Measurements from ENCODE around the gene FAM210B. TPM values are rescaled to one million over a fixed set of nuclear protein-coding genes. Genes with fewer than 3 reads are reported as not detected.

The FAM210B gene
- total and polyA plus RNA-seq, 11 donors: 32.6 to 69.8 (median 56.2) TPM

DNA sequence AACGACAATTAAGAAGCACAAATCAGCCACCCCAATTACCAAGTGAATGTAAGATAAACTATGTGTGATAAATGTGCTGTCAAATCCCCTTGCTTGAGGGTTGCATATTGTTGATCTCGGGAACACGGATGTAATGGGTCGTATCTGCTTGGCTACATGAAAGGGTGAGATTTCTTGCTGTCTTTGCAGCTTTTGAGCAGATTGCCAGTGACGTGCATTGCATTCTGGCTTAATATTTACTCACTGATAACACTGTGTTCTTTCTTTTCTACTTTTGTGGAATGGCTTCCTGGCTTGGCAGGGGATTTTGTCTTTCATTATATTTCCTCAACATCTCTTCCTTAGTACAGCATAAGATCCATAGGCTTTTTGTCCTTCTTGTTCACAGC, 10.5 kb upstream of the FAM210B start:
- Histone ChIP-seq H3K4me3 (no peak overlapping the region), H3K27ac (no peak overlapping the region), H3K4me1 (peaks cover 0 to 8% (median 1%) of the 10 kb centered on the region in 12 donors), H3K27me3 (peaks cover 0 to 37% (median 17%) of the 10 kb centered on the region in 9 donors), H3K36me3 (no peaks in the 10 kb centered on the region), H3K9me3 (no peaks in the 10 kb centered on the region)
- 12 to 18% (median 14%) methylated on average over 5 of the region's 5 CpGs for WGBS, 4 donors
- TF ChIP-seq POLR2A (IDR thresholded peaks at IDR 0.05): no peak
- TF ChIP-seq, protein P1, sequence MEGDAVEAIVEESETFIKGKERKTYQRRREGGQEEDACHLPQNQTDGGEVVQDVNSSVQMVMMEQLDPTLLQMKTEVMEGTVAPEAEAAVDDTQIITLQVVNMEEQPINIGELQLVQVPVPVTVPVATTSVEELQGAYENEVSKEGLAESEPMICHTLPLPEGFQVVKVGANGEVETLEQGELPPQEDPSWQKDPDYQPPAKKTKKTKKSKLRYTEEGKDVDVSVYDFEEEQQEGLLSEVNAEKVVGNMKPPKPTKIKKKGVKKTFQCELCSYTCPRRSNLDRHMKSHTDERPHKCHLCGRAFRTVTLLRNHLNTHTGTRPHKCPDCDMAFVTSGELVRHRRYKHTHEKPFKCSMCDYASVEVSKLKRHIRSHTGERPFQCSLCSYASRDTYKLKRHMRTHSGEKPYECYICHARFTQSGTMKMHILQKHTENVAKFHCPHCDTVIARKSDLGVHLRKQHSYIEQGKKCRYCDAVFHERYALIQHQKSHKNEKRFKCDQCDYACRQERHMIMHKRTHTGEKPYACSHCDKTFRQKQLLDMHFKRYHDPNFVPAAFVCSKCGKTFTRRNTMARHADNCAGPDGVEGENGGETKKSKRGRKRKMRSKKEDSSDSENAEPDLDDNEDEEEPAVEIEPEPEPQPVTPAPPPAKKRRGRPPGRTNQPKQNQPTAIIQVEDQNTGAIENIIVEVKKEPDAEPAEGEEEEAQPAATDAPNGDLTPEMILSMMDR (IDR thresholded peaks at IDR 0.05): no peak
- ATAC-seq (no peak), DNase-seq (no peak)
- intact Hi-C loops (cut with DNase I): loop anchor here in 3 of 10 donors (10.0 kb wide), 2 partner anchors 143 to 163 kb away; no protein-coding TSS in a partner anchor

DNA sequence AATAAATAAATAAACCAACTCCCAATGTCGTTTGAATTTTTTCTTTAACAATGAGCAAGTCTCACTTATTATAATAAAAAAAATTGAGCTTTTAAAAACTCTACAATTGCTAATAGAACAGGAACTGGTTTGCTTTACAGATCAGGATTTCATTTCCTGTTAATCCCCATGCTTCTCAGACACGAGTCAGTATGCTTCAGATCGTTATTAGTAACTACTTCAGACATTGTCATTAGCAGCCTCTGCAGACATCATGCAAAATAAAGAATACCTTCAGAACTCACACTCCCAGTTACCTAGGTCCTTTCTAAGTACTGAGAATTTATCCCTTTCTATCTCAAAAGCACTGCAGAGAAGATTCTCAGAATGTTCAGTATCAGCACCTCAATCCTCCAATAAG, 10.0 kb upstream of the FAM210B start:
- Histone ChIP-seq H3K9me3 (no peaks in the 10 kb centered on the region), H3K36me3 (no peaks in the 10 kb centered on the region), H3K27me3 (peaks cover 0 to 33% (median 13%) of the 10 kb centered on the region in 9 donors), H3K27ac (no peak overlapping the region), H3K4me3 (no peak overlapping the region), H3K4me1 (peaks cover 0 to 6% (median 1%) of the 10 kb centered on the region in 12 donors)
- DNase-seq: no peak
- 9 to 11% (median 10%) methylated on average over 3 of the region's 3 CpGs for WGBS, 4 donors
- intact Hi-C loops (cut with DNase I): loop anchor here in 3 of 10 donors (10.0 kb wide), 2 partner anchors 144 to 164 kb away; no protein-coding TSS in a partner anchor
- no peak for ATAC-seq
- TF ChIP-seq, protein P1 (IDR thresholded peaks at IDR 0.05): no peak
- TF ChIP-seq POLR2A (IDR thresholded peaks at IDR 0.05): no peak

DNA sequence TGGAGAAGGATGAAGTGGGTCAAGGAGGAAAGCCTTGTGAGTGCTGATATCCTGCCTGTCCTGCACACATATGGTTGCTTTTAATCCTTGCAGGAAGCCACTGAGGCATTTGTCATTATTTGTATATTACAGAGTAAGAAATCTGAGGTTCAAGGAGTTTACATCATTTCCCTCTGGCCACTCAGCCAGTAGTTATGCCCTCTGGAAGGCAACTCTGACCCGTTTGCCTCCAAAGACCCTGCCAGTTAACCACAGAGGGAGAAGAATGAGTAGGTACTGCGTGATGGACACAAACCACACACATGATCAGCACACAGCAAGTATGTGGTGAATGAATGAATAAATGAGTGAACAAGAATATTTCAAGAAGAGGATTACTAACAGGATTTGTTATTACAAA, 7.9 kb upstream of the FAM210B start:
- Histone ChIP-seq H3K4me3 (no peak overlapping the region), H3K27me3 (peaks cover 0 to 17% (median 5%) of the 10 kb centered on the region in 9 donors), H3K27ac (no peak overlapping the region), H3K4me1 (no peaks in the 10 kb centered on the region), H3K9me3 (no peaks in the 10 kb centered on the region), H3K36me3 (no peaks in the 10 kb centered on the region)
- DNase-seq (no peak), ATAC-seq (no peak)
- intact Hi-C loops (cut with DNase I): no loop called here
- 76 to 80% (median 78%) methylated on average over 2 of the region's 2 CpGs for WGBS, 4 donors
- TF ChIP-seq POLR2A (IDR thresholded peaks at IDR 0.05): no peak
- TF ChIP-seq, protein P1 (IDR thresholded peaks at IDR 0.05): no peak

DNA sequence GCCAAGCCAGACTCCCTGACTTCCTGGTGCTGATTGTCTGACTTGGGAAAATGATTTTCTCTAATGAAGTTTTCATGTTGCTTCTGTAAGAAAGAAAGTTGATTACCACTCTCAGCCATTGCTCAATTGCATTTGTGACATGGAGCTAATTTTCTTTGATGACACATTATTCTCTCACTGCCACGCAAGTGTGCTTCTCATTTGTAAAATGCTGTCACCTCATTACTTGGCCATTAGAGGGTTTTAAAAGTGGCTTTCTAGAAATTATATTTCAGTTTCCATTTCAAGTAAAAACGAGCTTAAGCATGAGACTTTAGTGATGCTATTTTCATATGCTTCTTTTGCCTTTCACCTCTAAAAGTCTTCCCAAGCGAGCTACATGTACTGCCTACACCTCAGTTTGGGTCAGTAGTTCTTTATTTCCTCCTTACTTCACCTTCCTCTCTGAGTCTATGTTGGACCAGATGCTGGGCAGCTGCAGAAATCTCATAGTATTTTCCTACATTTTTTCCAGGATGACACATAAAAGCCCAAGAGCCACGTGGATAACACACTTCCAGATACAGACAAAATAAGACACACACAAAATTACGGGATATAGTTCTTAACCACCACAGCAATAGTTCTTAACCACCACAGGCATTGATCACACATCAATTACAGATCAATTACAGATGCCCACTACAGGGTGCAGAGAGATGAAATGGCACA, 6.3 kb upstream of the FAM210B start:
- Histone ChIP-seq H3K27me3 (peaks cover 0 to 5% (median 0%) of the 10 kb centered on the region in 9 donors), H3K36me3 (no peaks in the 10 kb centered on the region), H3K4me3 (no peak overlapping the region), H3K4me1 (no peaks in the 10 kb centered on the region), H3K27ac (no peak overlapping the region), H3K9me3 (no peaks in the 10 kb centered on the region)
- intact Hi-C loops (cut with DNase I): no loop called here
- no peak for TF ChIP-seq POLR2A (IDR thresholded peaks at IDR 0.05)
- TF ChIP-seq, protein P1 (IDR thresholded peaks at IDR 0.05): no peak
- ATAC-seq (no peak), DNase-seq (no peak)
- WGBS, 4 donors: 67 to 78% (median 72%) methylated on average over 5 of the region's 5 CpGs

All from heart left ventricle (tissue), 16 donors.